GM12878 (cell line): ENCODE measurements around the gene RASGRF1. TPM values are rescaled to one million over a fixed set of nuclear protein-coding genes. Genes with fewer than 3 reads are reported as not detected.

ENCODE experiments used
- ATAC-seq: fragments of 200-7000 bp; cut with Tn5 transposase; 3 replicates; pipeline ENCODE4 v1.9.1; 2020; ENCODE audit warnings: mild to moderate bottlenecking, moderate library complexity
- BruUV-seq: library from RNA; stranded (reverse); fragments of 400-500 nt; replicated peaks from 2 replicates; lab custom pipeline; 2021; lab: Mats Ljungman, UMichigan
- CTCF ChIA-PET: fragments of 300-600 bp; sonication (Branson Sonifier 250); formaldehyde crosslinking; extraction: SDS; loops from one replicate; lab custom pipeline; 2021; ENCODE audit warnings: inconsistent platforms; lab: Yijun Ruan, JAX
- POLR2A ChIA-PET: fragments of 350-600 bp; formaldehyde crosslinking; extraction: SDS; loops from one replicate; lab custom pipeline; 2021; ENCODE audit warnings: inconsistent platforms; lab: Charles Lee
- RAD21 ChIA-PET: fragments of 300-600 bp; sonication (Branson Sonifier 250); formaldehyde crosslinking; loops from one replicate; lab custom pipeline; 2023; ENCODE audit warnings: antibody characterized with exemption; ENCODE audit not compliant: unreplicated experiment; lab: Charles Lee
- SMC1A ChIA-PET: fragments of 300-600 bp; sonication (Branson Sonifier 250); formaldehyde crosslinking; loops from one replicate; lab custom pipeline; 2023; ENCODE audit not compliant: unreplicated experiment, uncharacterized antibody; lab: Charles Lee
- DNase-seq: peaks from one replicate; pipeline ENCODE4 v3.0.0-alpha.2; 2011; ENCODE audit warnings: low read depth, low spot score
- FAIRE-seq: peaks from 3 replicates; lab custom pipeline; 2011; peaks lifted over from hg19 to GRCh38; lab: Jason Lieb, UNC
- H2AFZ ChIP-seq: 2 replicates; pipeline ENCODE4 v1.6.0; 2011; ENCODE audit warnings: low read depth, low read length, control low read depth; ENCODE audit not compliant: control insufficient read depth
- H3K27ac ChIP-seq: 2 replicates; pipeline ENCODE4 v1.5.1; 2011; ENCODE audit warnings: control low read depth; ENCODE audit not compliant: control insufficient read depth, insufficient read depth
- H3K27me3 ChIP-seq, 2 experiments: replicated peaks in 1 of 2; 2 replicates each; pipeline versions ENCODE4 v1.6.0 to v1.6.1; 2011; ENCODE audit warnings: low read length in 1 of 2; ENCODE audit not compliant: control insufficient read depth in 2 of 2, insufficient read depth in 2 of 2
- H3K36me3 ChIP-seq, 2 experiments: 2 replicates each; pipeline ENCODE4 v1.5.1; 2011; ENCODE audit warnings: low read length in 1 of 2; ENCODE audit not compliant: control insufficient read depth in 2 of 2, insufficient read depth in 2 of 2
- H3K4me1 ChIP-seq: 2 replicates; pipeline ENCODE4 v1.6.1; 2011; ENCODE audit warnings: mild to moderate bottlenecking, low read length, moderate library complexity, mixed read lengths; ENCODE audit not compliant: control insufficient read depth, insufficient read depth
- H3K4me2 ChIP-seq: 2 replicates; pipeline ENCODE4 v1.6.0; 2011; ENCODE audit warnings: control low read depth; ENCODE audit not compliant: control insufficient read depth, insufficient read depth
- H3K4me3 ChIP-seq: fragments of 200-600 bp; sonication (generic); 2 replicates; pipeline ENCODE4 v1.5.1; 2016
- H3K79me2 ChIP-seq: 2 replicates; pipeline ENCODE4 v1.6.0; 2011; ENCODE audit warnings: low read length; ENCODE audit not compliant: control insufficient read depth, insufficient read depth
- H3K9ac ChIP-seq: 2 replicates; pipeline ENCODE4 v1.8.0; 2011; ENCODE audit warnings: low read length, control low read depth, mixed read lengths; ENCODE audit not compliant: control insufficient read depth, insufficient read depth
- H3K9me3 ChIP-seq: replicated peaks from 3 replicates; pipeline ENCODE4 v1.5.1; 2011; ENCODE audit warnings: mild to moderate bottlenecking, low read length; ENCODE audit not compliant: control insufficient read depth, insufficient read depth
- H4K20me1 ChIP-seq: 2 replicates; pipeline ENCODE4 v1.6.0; 2011; ENCODE audit not compliant: control insufficient read depth, insufficient read depth
- ATF2 ChIP-seq: IDR thresholded peaks from 2 replicates; pipeline ENCODE4 v1.6.1; 2012; ENCODE audit warnings: low read length, inconsistent platforms
- CTCF ChIP-seq, 3 experiments: IDR thresholded peaks in 2 of 3; conservative IDR thresholded peaks in 1 of 3; 2 replicates each; pipeline ENCODE4 v1.5.1; 2011; ENCODE audit warnings: low read depth in 3 of 3, low read length in 3 of 3, mild to moderate bottlenecking in 3 of 3, control low read depth in 2 of 3, moderate library complexity in 2 of 3, inconsistent platforms in 1 of 3, mixed read lengths in 1 of 3; ENCODE audit not compliant: control insufficient read depth in 2 of 3, insufficient read depth in 1 of 3; ENCODE audit errors: extremely low read depth in 1 of 3
- E2F8 ChIP-seq: fragments of 450-650 bp; IDR thresholded peaks from 2 replicates; pipeline ENCODE4 v1.6.1; 2018; ENCODE audit warnings: mild to moderate bottlenecking, low read depth, moderate library complexity; ENCODE audit not compliant: partially characterized antibody
- EED ChIP-seq: sonication (generic); IDR thresholded peaks from 2 replicates; pipeline ENCODE4 v1.6.1; 2016; ENCODE audit warnings: antibody characterized with exemption, low read depth
- FOS ChIP-seq: IDR thresholded peaks from 3 replicates; pipeline ENCODE4 v1.6.1; 2011; ENCODE audit warnings: borderline replicate concordance; ENCODE audit not compliant: insufficient read length; ENCODE audit errors: extremely low read depth
- JUND ChIP-seq: IDR thresholded peaks from 2 replicates; pipeline ENCODE4 v1.6.1; 2012; ENCODE audit warnings: low read depth, mild to moderate bottlenecking, low read length, improper control_type of control experiment, moderate library complexity
- MEF2A ChIP-seq: IDR thresholded peaks from 2 replicates; pipeline ENCODE4 v1.6.1; 2011; ENCODE audit warnings: low read depth, mild to moderate bottlenecking, low read length, moderate library complexity; ENCODE audit not compliant: insufficient read depth
- POLR2A ChIP-seq: IDR thresholded peaks from 2 replicates; pipeline ENCODE4 v1.6.1; 2011; ENCODE audit warnings: low read depth, mild to moderate bottlenecking, low read length
- POU2F2 ChIP-seq: IDR thresholded peaks from 3 replicates; pipeline ENCODE4 v1.6.1; 2011; ENCODE audit warnings: low read depth, mild to moderate bottlenecking, low read length, borderline replicate concordance
- RAD51 ChIP-seq: fragments of 450-650 bp; IDR thresholded peaks from 2 replicates; pipeline ENCODE4 v1.6.1; 2016; ENCODE audit warnings: moderate library complexity, mild to moderate bottlenecking, inconsistent platforms
- RELA ChIP-seq: fragments of 450-650 bp; IDR thresholded peaks from 2 replicates; pipeline ENCODE4 v1.8.0; 2014; ENCODE audit warnings: borderline replicate concordance; ENCODE audit not compliant: partially characterized antibody
- SUZ12 ChIP-seq: fragments of 200-600 bp; sonication (generic); IDR thresholded peaks from one replicate; pipeline ENCODE4 v1.6.1; 2018; ENCODE audit warnings: antibody characterized with exemption, mild to moderate bottlenecking; ENCODE audit not compliant: unreplicated experiment
- TARDBP ChIP-seq: IDR thresholded peaks from 2 replicates; pipeline ENCODE4 v1.6.1; 2016; ENCODE audit warnings: borderline replicate concordance
- TCF3 ChIP-seq: IDR thresholded peaks from 2 replicates; pipeline ENCODE4 v1.6.1; 2012; ENCODE audit warnings: low read depth, mild to moderate bottlenecking, low read length, borderline replicate concordance; ENCODE audit not compliant: insufficient read depth
- ZNF622 ChIP-seq: fragments of 450-650 bp; IDR thresholded peaks from 2 replicates; pipeline ENCODE4 v1.6.1; 2017; ENCODE audit warnings: mild to moderate bottlenecking, inconsistent platforms
- WGBS: methylation state at CpG from one replicate; pipeline ENCODE4 v1.1.6; 2016; ENCODE audit warnings: low lambda C conversion rate; ENCODE audit not compliant: insufficient replicate concordance, insufficient coverage; ENCODE audit errors: missing lambda C conversion rate; 5-methylcytosine and 5-hydroxymethylcytosine counted together
- in situ Hi-C: fragments of 300-500 bp; cut with MboI; formaldehyde crosslinking; loops from 9 replicates; pipeline ENCODE4 v1.14.3; 2018; ENCODE audit warnings: mixed read lengths
- intact Hi-C: fragments of 100-400 bp; cut with micrococcal nuclease; formaldehyde crosslinking; loops from one replicate; pipeline ENCODE4 v1.14.2; 2022; ENCODE audit not compliant: unreplicated experiment
- polyA plus RNA-seq, 11 experiments: library from polyadenylated mRNA; depleted of rRNA in 4 of 11; unstranded in 6 of 11; stranded (reverse) in 5 of 11; fragments of >200 nt; fragmentation: Nextera tagmentation in 4 of 11; fragmentation: Illumina TruSeq in 1 of 11; extraction: Ambion mirVana in 4 of 11; extraction: Trizol in 1 of 11; gene quantifications; 1 replicate in 1 of 11; 2 replicates in 10 of 11; pipeline versions ENCODE4 v1.2.1 to v1.2.3, GENCODE V29; 2011 to 2016; ENCODE audit warnings: inconsistent platforms in 2 of 11, missing spikeins in 2 of 11, low read depth in 1 of 11
- total RNA-seq, 4 experiments: library from RNA; depleted of rRNA in 3 of 4; stranded (reverse); fragments of >200 nt in 3 of 4; fragmentation: Illumina TruSeq in 1 of 4; extraction: Trizol in 1 of 4; gene quantifications; 2 replicates each; pipeline versions ENCODE4 v1.2.1 to v1.2.3, GENCODE V29; 2013 to 2021
- TF ChIP-seq, protein P1 (sequence below): IDR thresholded peaks from 2 replicates; pipeline ENCODE4 v1.6.1; 2011; ENCODE audit warnings: borderline replicate concordance, low read depth, mild to moderate bottlenecking, moderate library complexity, mixed read lengths, low read length; ENCODE audit not compliant: insufficient read depth; ENCODE audit errors: extremely low read length

RASGRF1 gene
- total and polyA plus RNA-seq, 10 of the 15 experiments (the other 5 are each of a cell fraction or from before 2014, with no cell fraction given), result 0.20 to 1.9 (median 0.86) TPM

- no peaks in the 10 kb centered on the region for H4K20me1 ChIP-seq
- no peaks in the 10 kb centered on the region for H3K36me3 ChIP-seq
- no peak overlapping the region for H3K9ac ChIP-seq
- no peak overlapping the region for H3K4me2 ChIP-seq
- no peak for FAIRE-seq
- DNase-seq, result no peak
- BruUV-seq, result no TSS peak
- ChIA-PET SMC1A (interaction anchor here (1.3 to 1.4 kb wide), 2 partner anchors 9 to 12 kb away, joined by 3 to 4 read pairs; no protein-coding TSS in a partner anchor), RAD21 (no interaction called here), CTCF (interaction anchor here (1.7 kb wide), 1 partner anchor 88 kb away, joined by 4 read pairs; no protein-coding TSS in a partner anchor), POLR2A (no interaction called here)
- H3K27ac ChIP-seq, result no peak overlapping the region
- H2AFZ ChIP-seq, result no peak overlapping the region
- H3K79me2 ChIP-seq, result no peaks in the 10 kb centered on the region
- intact Hi-C loops, result no loop called here
- 58% methylated on average over 7 of the region's 7 CpGs for WGBS
- no peak for ATAC-seq
- in situ Hi-C loops, result no loop called here
- no peak overlapping the region for H3K4me3 ChIP-seq
- H3K9me3 ChIP-seq, result no peaks in the 10 kb centered on the region
- no peaks in the 10 kb centered on the region for H3K4me1 ChIP-seq
- H3K27me3 ChIP-seq, result peaks cover 0 to 3% of the 10 kb centered on the region in 2 experiments; a peak in 1 of 4 replicates
- TF ChIP-seq CTCF (IDR thresholded peaks at IDR 0.05 in 2 of 3, conservative IDR thresholded peaks at IDR 0.05 in 1 of 3; ENCODE audit: control insufficient read depth in 2 of 3, extremely low read depth in 1 of 3, insufficient read depth in 1 of 3, low read depth in 3 of 3, low read length in 3 of 3), result no peak
- no peak for TF ChIP-seq MEF2A
- no peak for TF ChIP-seq TCF3
- TF ChIP-seq ATF2, result no peak
- TF ChIP-seq JUND, result no peak
- TF ChIP-seq EED, result no peak
- no peak for TF ChIP-seq POLR2A
- no peak for TF ChIP-seq SUZ12
- no peak for TF ChIP-seq RAD51
- TF ChIP-seq E2F8, result no peak
- no peak for TF ChIP-seq FOS
- TF ChIP-seq TARDBP, result no peak
- TF ChIP-seq ZNF622, result no peak
- TF ChIP-seq POU2F2, result no peak
- no peak for TF ChIP-seq RELA
- TF ChIP-seq, protein P1, sequence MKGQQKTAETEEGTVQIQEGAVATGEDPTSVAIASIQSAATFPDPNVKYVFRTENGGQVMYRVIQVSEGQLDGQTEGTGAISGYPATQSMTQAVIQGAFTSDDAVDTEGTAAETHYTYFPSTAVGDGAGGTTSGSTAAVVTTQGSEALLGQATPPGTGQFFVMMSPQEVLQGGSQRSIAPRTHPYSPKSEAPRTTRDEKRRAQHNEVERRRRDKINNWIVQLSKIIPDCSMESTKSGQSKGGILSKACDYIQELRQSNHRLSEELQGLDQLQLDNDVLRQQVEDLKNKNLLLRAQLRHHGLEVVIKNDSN, result no peak
Measured at GRCh38 chr15:79115986-79116665, 25.5 kb upstream of the RASGRF1 start.
